DMS 273 treated with DMSO at 0.1 percent for 48 hours (cell line): ENCODE results near the gene TSPAN1.
A peak's percentile ranks its signal among the peaks of the same experiment; 100 is the strongest.
"Not testable (repeated sequence)": the region's sequence is repeated elsewhere in the genome, so short reads cannot be mapped to it uniquely, and the experiment has no call there.

Experiments
- DNase-seq: peaks from one replicate; lab custom pipeline; 2025; lab: John Stamatoyannopoulos, UW

TSPAN1 gene

DNA sequence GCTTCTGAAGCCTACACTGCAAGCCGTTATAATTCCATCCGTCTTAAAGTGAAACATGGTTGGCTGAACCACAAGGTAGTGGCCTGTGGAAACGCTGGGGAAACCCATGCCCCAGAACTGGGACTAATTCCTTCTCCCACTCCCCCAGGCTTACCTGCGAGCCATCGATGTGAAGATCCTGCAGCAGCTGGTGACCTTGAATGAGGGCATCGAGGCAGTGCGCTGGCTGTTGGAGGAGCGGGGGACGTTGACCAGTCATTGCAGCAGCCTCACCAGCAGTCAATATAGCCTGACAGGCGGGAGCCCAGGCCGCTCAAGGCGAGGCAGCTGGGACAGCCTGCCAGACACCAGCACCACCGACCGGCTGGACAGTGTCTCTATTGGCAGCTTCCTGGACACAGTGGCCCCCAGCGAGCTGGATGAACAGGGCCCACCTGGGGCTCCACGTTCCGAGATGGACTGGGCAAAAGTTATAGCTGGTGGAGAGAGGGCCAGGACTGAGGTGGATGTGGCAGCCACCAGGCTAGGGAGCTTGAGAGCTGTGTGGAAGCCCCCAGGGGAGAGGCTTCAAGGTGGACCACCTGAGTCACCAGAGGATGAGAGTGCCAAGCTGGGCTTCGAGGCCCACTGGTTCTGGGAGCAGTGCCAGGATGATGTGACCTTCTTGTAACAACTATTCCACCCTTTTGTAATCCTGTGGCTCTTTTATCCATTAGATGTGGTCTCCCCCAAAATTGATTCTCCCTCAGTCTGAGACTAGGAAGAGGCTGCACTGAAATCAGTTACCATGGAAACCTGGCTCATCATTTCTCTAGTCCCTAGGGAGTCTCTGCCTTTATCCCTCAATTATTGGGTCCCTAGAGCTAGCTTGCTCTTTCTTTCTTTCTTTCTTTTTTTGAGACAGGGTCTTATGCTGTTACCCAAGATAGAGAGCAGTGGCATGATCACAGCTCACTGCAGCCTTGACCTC lies 44.9 kb downstream of the TSPAN1 start:
- no peak for DNase-seq

GRCh38 chr1:46220808-46221207 lies 45.9 kb downstream of the TSPAN1 start:
- DNase-seq = no peak

- DNase-seq = no peak
These were observed 46.9 kb downstream of the TSPAN1 start for GRCh38 chr1:46221749-46222148.

- DNase-seq = not testable (repeated sequence)
These were observed 48.2 kb downstream of the TSPAN1 start for GRCh38 chr1:46223055-46223454.

GRCh38 chr1:46223472-46223943 lies 48.6 kb downstream of the TSPAN1 start:
- peak; percentile 47 for DNase-seq

GRCh38 chr1:46224966-46225365 lies 50.1 kb downstream of the TSPAN1 start:
- DNase-seq = no peak

- not testable (repeated sequence) for DNase-seq
These were observed 56.3 kb downstream of the TSPAN1 start for GRCh38 chr1:46231231-46231630.
